Calu3 (cell line): ENCODE results near the gene STT3A. TPM values are rescaled to one million over a fixed set of nuclear protein-coding genes. Genes with fewer than 3 reads are reported as not detected.

Experiments used
- BruUV-seq: library from RNA; stranded (reverse); fragments of 400-500 nt; replicated peaks from 2 replicates; lab custom pipeline; 2021; lab: Mats Ljungman, UMichigan
- CTCF ChIA-PET: fragments of 300-600 bp; sonication (Branson Sonifier 250); formaldehyde crosslinking; loops from one replicate; lab custom pipeline; 2022; ENCODE audit warnings: antibody characterized with exemption; lab: Charles Lee
- DNase-seq: peaks from one replicate; pipeline ENCODE4 v3.0.0; 2022
- H3K27ac Mint-ChIP-seq: one replicate; pipeline ENCODE4 v1.8.0; 2022; ENCODE audit warnings: mixed read lengths; ENCODE audit not compliant: unreplicated experiment
- H3K27me3 Mint-ChIP-seq: one replicate; pipeline ENCODE4 v1.8.0; 2022; ENCODE audit warnings: mixed read lengths; ENCODE audit not compliant: unreplicated experiment
- H3K36me3 Mint-ChIP-seq: one replicate; pipeline ENCODE4 v1.8.0; 2022; ENCODE audit warnings: mild to moderate bottlenecking, moderate library complexity, mixed read lengths; ENCODE audit not compliant: insufficient read depth, unreplicated experiment
- H3K4me1 Mint-ChIP-seq: one replicate; pipeline ENCODE4 v1.8.0; 2022; ENCODE audit warnings: mild to moderate bottlenecking, low read depth, mixed read lengths; ENCODE audit not compliant: unreplicated experiment
- H3K4me3 Mint-ChIP-seq: one replicate; pipeline ENCODE4 v1.8.0; 2022; ENCODE audit warnings: mild to moderate bottlenecking, low read depth, moderate library complexity, mixed read lengths; ENCODE audit not compliant: unreplicated experiment
- H3K9me3 Mint-ChIP-seq: one replicate; pipeline ENCODE4 v1.8.0; 2022; ENCODE audit warnings: low read depth, mixed read lengths; ENCODE audit not compliant: unreplicated experiment
- CTCF ChIP-seq: fragments of 200-600 bp; IDR thresholded peaks from one replicate; pipeline ENCODE4 v1.8.0; 2022; ENCODE audit warnings: antibody characterized with exemption; ENCODE audit not compliant: unreplicated experiment
- intact Hi-C: fragments of 100-400 bp; cut with micrococcal nuclease; formaldehyde crosslinking; loops from one replicate; pipeline ENCODE4 v1.10.0; 2022; ENCODE audit not compliant: unreplicated experiment
- total RNA-seq: library from RNA; stranded (reverse); gene quantifications from 2 replicates; pipeline ENCODE4 v1.2.3, GENCODE V29; 2022

The STT3A gene
- total RNA-seq, 1 experiment from 2014 or later, result 168 TPM

DNA sequence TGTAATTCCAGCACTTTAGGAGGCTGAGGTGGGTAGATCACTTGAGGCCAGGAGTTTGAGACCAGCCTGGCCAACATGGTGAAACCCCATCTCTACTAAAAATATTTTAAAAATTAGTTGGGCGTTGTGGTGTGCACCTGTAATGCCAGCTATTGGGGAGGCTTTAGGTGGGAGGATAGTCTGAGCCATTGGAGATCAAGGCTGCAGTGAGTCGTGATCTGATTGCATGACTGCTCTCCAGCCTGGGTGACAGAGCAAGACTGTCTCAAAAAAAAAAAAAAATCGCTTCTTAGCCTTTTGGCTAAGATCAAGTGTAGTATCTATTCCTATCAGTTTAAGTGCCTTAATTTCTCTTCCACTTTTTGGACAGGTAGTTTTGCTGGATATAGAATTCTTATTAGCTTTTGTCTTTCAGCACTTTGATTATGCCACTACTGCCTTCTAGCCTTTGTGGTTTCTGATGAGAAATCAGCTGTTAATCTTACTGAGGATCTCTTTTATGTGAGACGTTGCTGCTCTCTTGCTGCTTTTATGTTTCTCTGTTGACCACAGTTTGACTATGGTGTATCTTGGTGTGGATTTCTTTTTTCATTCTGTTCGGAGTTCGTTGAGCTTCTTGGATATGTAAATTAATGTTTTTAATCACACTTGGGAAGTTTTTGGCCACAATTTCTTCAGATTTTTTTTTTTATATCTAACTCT, 57.0 kb downstream of the STT3A start:
- no peak overlapping the region for H3K27ac Mint-ChIP-seq
- H3K9me3 Mint-ChIP-seq, result no peaks in the 10 kb centered on the region
- H3K36me3 Mint-ChIP-seq, result no peaks in the 10 kb centered on the region
- H3K27me3 Mint-ChIP-seq, result no peaks in the 10 kb centered on the region
- intact Hi-C loops, result no loop called here
- DNase-seq, result no peak
- H3K4me3 Mint-ChIP-seq, result no peak overlapping the region
- TF ChIP-seq CTCF, result no peak
- H3K4me1 Mint-ChIP-seq, result no peaks in the 10 kb centered on the region
- CTCF ChIA-PET, result no interaction called here
- no TSS peak for BruUV-seq

- H3K9me3 Mint-ChIP-seq, result peaks cover 6% of the 10 kb centered on the region
- H3K27ac Mint-ChIP-seq, result no peak overlapping the region
- no peaks in the 10 kb centered on the region for H3K27me3 Mint-ChIP-seq
- no TSS peak for BruUV-seq
- CTCF ChIA-PET, result no interaction called here
- no peak for TF ChIP-seq CTCF
- intact Hi-C loops, result no loop called here
- DNase-seq, result no peak
- H3K4me3 Mint-ChIP-seq, result no peak overlapping the region
- no peaks in the 10 kb centered on the region for H3K36me3 Mint-ChIP-seq
- no peaks in the 10 kb centered on the region for H3K4me1 Mint-ChIP-seq
Measured at GRCh38 chr11:125662689-125663088, 70.0 kb downstream of the STT3A start.

DNA sequence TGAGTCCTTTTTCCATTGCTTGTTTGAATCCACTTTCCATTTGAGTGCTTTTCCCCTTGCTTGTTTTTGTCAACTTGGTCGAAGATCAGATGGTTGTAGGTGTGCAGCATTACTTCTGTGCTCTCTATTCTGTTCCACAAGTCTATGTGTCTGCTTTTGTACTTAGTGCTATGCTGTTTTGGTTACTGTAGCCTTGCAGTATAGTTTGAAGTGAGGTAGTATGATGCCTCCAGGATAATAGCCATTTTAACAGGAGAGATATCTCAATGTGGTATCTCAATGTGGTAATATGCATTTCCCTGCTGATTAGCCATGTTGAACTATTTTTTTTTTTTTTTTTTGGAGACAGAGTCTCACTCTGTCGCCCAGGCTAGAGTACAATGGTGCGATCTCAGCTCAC, 71.3 kb downstream of the STT3A start:
- CTCF ChIA-PET, result interaction anchor here (0.7 kb wide), 1 partner anchor 548 kb away, joined by 3 read pairs; no protein-coding TSS in a partner anchor
- DNase-seq, result no peak
- H3K27ac Mint-ChIP-seq, result no peak overlapping the region
- H3K9me3 Mint-ChIP-seq, result peaks cover 6% of the 10 kb centered on the region
- H3K36me3 Mint-ChIP-seq, result no peaks in the 10 kb centered on the region
- intact Hi-C loops, result no loop called here
- no peak for TF ChIP-seq CTCF
- no peak overlapping the region for H3K4me3 Mint-ChIP-seq
- no peaks in the 10 kb centered on the region for H3K4me1 Mint-ChIP-seq
- H3K27me3 Mint-ChIP-seq, result no peaks in the 10 kb centered on the region
- BruUV-seq, result no TSS peak

- H3K4me3 Mint-ChIP-seq, result no peak overlapping the region
- no peaks in the 10 kb centered on the region for H3K36me3 Mint-ChIP-seq
- CTCF ChIA-PET, result no interaction called here
- no peaks in the 10 kb centered on the region for H3K4me1 Mint-ChIP-seq
- TF ChIP-seq CTCF, result no peak
- H3K27me3 Mint-ChIP-seq, result no peaks in the 10 kb centered on the region
- intact Hi-C loops, result no loop called here
- no peak for DNase-seq
- no TSS peak for BruUV-seq
- no peak overlapping the region for H3K27ac Mint-ChIP-seq
- peaks cover 6% of the 10 kb centered on the region for H3K9me3 Mint-ChIP-seq
Measured at GRCh38 chr11:125667151-125667550, 74.5 kb downstream of the STT3A start.
